Measurements from ENCODE around the gene RAD51B. TPM values are rescaled to one million over a fixed set of nuclear protein-coding genes. Genes with fewer than 3 reads are reported as not detected.

Gene RAD51B
- total RNA-seq, 1 experiment from 2014 or later, result 8.5 TPM

GRCh38 chr14:68081489-68081888, 261.9 kb downstream of the RAD51B start:
- DNase-seq (ENCODE audit: low read depth, low spot score) (no peak), ATAC-seq (no peak)
- Histone ChIP-seq H3K27me3 (ENCODE audit: control insufficient read depth, insufficient read depth, low read length) (no peaks in the 10 kb centered on the region), H3K36me3 (ENCODE audit: control insufficient read depth, insufficient read depth, low read length) (no peaks in the 10 kb centered on the region), H3K4me3 (ENCODE audit: low read depth in 2 of 2, low read length in 2 of 2) (no peak overlapping the region), H3K9me3 (ENCODE audit: control insufficient read depth, insufficient read depth, low read depth, low read length) (no peaks in the 10 kb centered on the region), H3K27ac (ENCODE audit: low read length) (no peak overlapping the region; the same call in 1 of the 2 replicates), H3K4me1 (ENCODE audit: control insufficient read depth, insufficient read depth, low read length) (no peaks in the 10 kb centered on the region)
- POLR2A ChIA-PET, result no interaction called here
- intact Hi-C loops (cut with micrococcal nuclease; ENCODE audit: unreplicated experiment) (loop anchor here (10.0 kb wide), 2 partner anchors 137 to 163 kb away; no protein-coding TSS in a partner anchor), in situ Hi-C loops (cut with HindIII; ENCODE audit: low pct_unique_long_range_greater_than_20kb, low sequenced_read_pairs) (no loop called here)
- CTCF ChIA-PET, result no interaction called here
- TF ChIP-seq, protein P1, sequence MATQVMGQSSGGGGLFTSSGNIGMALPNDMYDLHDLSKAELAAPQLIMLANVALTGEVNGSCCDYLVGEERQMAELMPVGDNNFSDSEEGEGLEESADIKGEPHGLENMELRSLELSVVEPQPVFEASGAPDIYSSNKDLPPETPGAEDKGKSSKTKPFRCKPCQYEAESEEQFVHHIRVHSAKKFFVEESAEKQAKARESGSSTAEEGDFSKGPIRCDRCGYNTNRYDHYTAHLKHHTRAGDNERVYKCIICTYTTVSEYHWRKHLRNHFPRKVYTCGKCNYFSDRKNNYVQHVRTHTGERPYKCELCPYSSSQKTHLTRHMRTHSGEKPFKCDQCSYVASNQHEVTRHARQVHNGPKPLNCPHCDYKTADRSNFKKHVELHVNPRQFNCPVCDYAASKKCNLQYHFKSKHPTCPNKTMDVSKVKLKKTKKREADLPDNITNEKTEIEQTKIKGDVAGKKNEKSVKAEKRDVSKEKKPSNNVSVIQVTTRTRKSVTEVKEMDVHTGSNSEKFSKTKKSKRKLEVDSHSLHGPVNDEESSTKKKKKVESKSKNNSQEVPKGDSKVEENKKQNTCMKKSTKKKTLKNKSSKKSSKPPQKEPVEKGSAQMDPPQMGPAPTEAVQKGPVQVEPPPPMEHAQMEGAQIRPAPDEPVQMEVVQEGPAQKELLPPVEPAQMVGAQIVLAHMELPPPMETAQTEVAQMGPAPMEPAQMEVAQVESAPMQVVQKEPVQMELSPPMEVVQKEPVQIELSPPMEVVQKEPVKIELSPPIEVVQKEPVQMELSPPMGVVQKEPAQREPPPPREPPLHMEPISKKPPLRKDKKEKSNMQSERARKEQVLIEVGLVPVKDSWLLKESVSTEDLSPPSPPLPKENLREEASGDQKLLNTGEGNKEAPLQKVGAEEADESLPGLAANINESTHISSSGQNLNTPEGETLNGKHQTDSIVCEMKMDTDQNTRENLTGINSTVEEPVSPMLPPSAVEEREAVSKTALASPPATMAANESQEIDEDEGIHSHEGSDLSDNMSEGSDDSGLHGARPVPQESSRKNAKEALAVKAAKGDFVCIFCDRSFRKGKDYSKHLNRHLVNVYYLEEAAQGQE (IDR thresholded peaks at IDR 0.05; ENCODE audit: insufficient read depth in 1 of 2, low read depth in 2 of 2, low read length in 1 of 2), result no peak
- no peak for TF ChIP-seq CTCF (IDR thresholded peaks at IDR 0.05)
- TF ChIP-seq SIN3A (IDR thresholded peaks at IDR 0.05; ENCODE audit: borderline replicate concordance, insufficient read depth, low read depth, low read length), result no peak
- TF ChIP-seq POLR2AphosphoS5 (IDR thresholded peaks at IDR 0.05; ENCODE audit: low read depth, low read length), result no peak
- TF ChIP-seq TCF7L2 (IDR thresholded peaks at IDR 0.05; ENCODE audit: low read depth, low read length), result no peak
- no TSS peak for BruUV-seq (replicated peaks)

DNA sequence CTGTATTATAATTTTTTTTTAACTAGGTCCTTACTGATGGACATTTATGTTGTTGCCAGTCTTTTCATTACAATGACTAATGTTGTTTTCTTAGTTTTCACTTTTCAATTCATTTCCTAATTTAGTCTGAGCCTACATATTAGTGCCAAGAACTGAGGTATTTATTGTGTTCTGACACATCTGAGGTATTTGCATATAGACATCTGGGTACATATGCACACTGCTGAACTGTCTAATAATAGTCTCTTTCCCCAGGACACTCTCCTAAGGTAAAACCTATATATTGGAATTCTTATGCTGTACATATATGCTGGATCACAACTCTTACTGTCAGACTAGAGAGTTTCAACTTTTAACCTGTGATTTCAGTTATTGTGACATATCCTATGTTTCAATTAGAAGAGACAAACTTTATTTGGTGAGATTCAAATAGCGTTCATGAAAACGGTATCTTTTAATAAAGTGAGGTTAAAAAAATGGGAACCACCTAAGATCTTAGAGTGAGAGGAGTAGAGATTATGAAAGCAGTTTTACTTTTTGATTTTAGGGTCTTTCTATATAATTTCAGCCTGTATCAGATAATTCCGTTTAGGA, 263.2 kb downstream of the RAD51B start:
- no peak for ATAC-seq
- peak overlapping the region; percentile 23; the same call in 1 of the 2 replicates for H3K27ac ChIP-seq (ENCODE audit: low read length)
- no peak for DNase-seq (ENCODE audit: low read depth, low spot score)
- ChIA-PET CTCF (no interaction called here), POLR2A (no interaction called here)
- H3K36me3 ChIP-seq (ENCODE audit: control insufficient read depth, insufficient read depth, low read length), result no peaks in the 10 kb centered on the region
- in situ Hi-C loops (cut with HindIII; ENCODE audit: low pct_unique_long_range_greater_than_20kb, low sequenced_read_pairs), result no loop called here
- H3K9me3 ChIP-seq (ENCODE audit: control insufficient read depth, insufficient read depth, low read depth, low read length), result no peaks in the 10 kb centered on the region
- no TSS peak for BruUV-seq (replicated peaks)
- H3K4me3 ChIP-seq (ENCODE audit: low read depth in 2 of 2, low read length in 2 of 2), result no peak overlapping the region
- H3K4me1 ChIP-seq (ENCODE audit: control insufficient read depth, insufficient read depth, low read length), result no peaks in the 10 kb centered on the region
- no peaks in the 10 kb centered on the region for H3K27me3 ChIP-seq (ENCODE audit: control insufficient read depth, insufficient read depth, low read length)
- intact Hi-C loops (cut with micrococcal nuclease; ENCODE audit: unreplicated experiment), result loop anchor here (10.0 kb wide), 2 partner anchors 138 to 162 kb away; no protein-coding TSS in a partner anchor
- TF ChIP-seq SIN3A (IDR thresholded peaks at IDR 0.05; ENCODE audit: borderline replicate concordance, insufficient read depth, low read depth, low read length) (no peak), TCF7L2 (IDR thresholded peaks at IDR 0.05; ENCODE audit: low read depth, low read length) (no peak)

DNA sequence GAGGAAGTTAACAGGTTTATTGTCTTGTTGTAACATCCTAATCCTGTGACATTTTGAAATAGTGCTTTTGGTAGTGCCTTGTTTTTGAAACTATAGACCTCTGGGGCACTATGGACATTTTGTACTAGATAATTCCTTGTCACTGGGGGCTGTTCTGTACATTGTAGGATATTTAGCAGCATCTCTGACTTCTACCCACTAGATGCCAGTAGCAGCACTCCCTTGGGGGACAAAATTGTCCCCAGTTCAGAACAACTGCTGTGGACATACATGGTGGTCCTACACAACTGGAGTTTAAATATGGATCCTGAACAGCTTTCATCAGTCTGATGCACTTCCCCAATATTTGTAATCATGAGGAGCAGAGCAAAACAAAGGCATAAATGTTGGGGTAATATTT, 264.7 kb downstream of the RAD51B start:
- CTCF ChIA-PET, result no interaction called here
- no peaks in the 10 kb centered on the region for H3K36me3 ChIP-seq (ENCODE audit: control insufficient read depth, insufficient read depth, low read length)
- peak; percentile 48 for TF ChIP-seq CTCF (IDR thresholded peaks at IDR 0.05)
- TF ChIP-seq POLR2AphosphoS5 (IDR thresholded peaks at IDR 0.05; ENCODE audit: low read depth, low read length), result no peak
- POLR2A ChIA-PET, result no interaction called here
- BruUV-seq (replicated peaks), result no TSS peak
- H3K4me1 ChIP-seq (ENCODE audit: control insufficient read depth, insufficient read depth, low read length), result peaks cover 7% of the 10 kb centered on the region
- peak overlapping the region; percentile 74; the same call in 1 of the 2 replicates for H3K27ac ChIP-seq (ENCODE audit: low read length)
- H3K27me3 ChIP-seq (ENCODE audit: control insufficient read depth, insufficient read depth, low read length), result no peaks in the 10 kb centered on the region
- intact Hi-C loops (cut with micrococcal nuclease; ENCODE audit: unreplicated experiment), result loop anchor here (10.0 kb wide), 2 partner anchors 139 to 161 kb away; no protein-coding TSS in a partner anchor
- no peak overlapping the region for H3K4me3 ChIP-seq (ENCODE audit: low read depth in 2 of 2, low read length in 2 of 2)
- H3K9me3 ChIP-seq (ENCODE audit: control insufficient read depth, insufficient read depth, low read depth, low read length), result no peaks in the 10 kb centered on the region
- no peak for DNase-seq (ENCODE audit: low read depth, low spot score)
- in situ Hi-C loops (cut with HindIII; ENCODE audit: low pct_unique_long_range_greater_than_20kb, low sequenced_read_pairs), result no loop called here
- ATAC-seq, result no peak
